Upper lobe of left lung (tissue), 4 donors: ENCODE data around the gene KIF2C.
"Not testable (repeated sequence)": the region's sequence is repeated elsewhere in the genome, so short reads cannot be mapped to it uniquely, and the experiment has no call there.

ENCODE experiments used
- CTCF ChIP-seq, 6 experiments: fragments of 450-650 bp in 4 of 6; fragments of 200-600 bp in 2 of 6; sonication (generic) in 2 of 6; IDR thresholded peaks; one replicate each; pipeline ENCODE4 v1.5.1; 2016 to 2019; ENCODE audit warnings: antibody characterized with exemption in 6 of 6
- POLR2A ChIP-seq, 4 donors: fragments of 450-650 bp; IDR thresholded peaks; one replicate each; pipeline ENCODE4 v1.5.1; 2016 to 2017; ENCODE audit warnings: antibody characterized with exemption in 4 of 4, mild to moderate bottlenecking in 2 of 4
- POLR2AphosphoS5 ChIP-seq, 2 donors: sonication (generic); formaldehyde crosslinking; IDR thresholded peaks; one replicate each; pipeline ENCODE4 v1.5.1; 2017; ENCODE audit warnings: antibody characterized with exemption in 2 of 2

- not testable (repeated sequence) for TF ChIP-seq POLR2AphosphoS5, POLR2A, CTCF (IDR thresholded peaks at IDR 0.05)
Observed at GRCh38 chr1:44699375-44699774, 40.3 kb upstream of the KIF2C start.
